CMK (cell line): ENCODE results near the gene CD36.

Experiments
- DNase-seq: peaks from one replicate; pipeline ENCODE4 v3.0.0-alpha.2; 2010; ENCODE audit warnings: low read depth

The CD36 gene

GRCh38 chr7:80703272-80703671 lies 64.8 kb downstream of the CD36 start:
- DNase-seq = no peak

GRCh38 chr7:80705130-80705781 lies 66.8 kb downstream of the CD36 start:
- no peak for DNase-seq

GRCh38 chr7:80707318-80707717 lies 68.9 kb downstream of the CD36 start:
- no peak for DNase-seq

- no peak for DNase-seq
Measured at GRCh38 chr7:80708123-80708522, 69.7 kb downstream of the CD36 start.

DNA sequence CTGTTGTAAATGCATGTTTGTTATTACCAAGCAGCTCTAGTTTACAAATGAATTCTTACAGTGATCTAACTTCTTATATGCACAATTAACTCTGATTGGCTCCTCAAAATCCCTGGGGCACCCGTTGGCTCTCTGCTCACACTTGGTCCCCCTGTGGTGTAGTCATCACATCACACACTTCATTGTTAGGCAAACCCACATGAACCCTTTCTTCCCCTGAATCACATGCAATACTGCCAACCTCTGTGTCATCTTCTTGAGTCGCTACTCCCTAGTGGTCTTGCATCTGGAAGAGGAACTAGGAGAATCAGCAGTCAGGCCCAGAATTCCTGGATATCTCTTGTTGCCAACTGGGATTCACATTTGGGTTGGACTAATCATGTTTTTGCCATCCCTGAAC lies 73.1 kb downstream of the CD36 start:
- no peak for DNase-seq

- no peak for DNase-seq
Measured at GRCh38 chr7:80719261-80719660, 80.8 kb downstream of the CD36 start.

DNA sequence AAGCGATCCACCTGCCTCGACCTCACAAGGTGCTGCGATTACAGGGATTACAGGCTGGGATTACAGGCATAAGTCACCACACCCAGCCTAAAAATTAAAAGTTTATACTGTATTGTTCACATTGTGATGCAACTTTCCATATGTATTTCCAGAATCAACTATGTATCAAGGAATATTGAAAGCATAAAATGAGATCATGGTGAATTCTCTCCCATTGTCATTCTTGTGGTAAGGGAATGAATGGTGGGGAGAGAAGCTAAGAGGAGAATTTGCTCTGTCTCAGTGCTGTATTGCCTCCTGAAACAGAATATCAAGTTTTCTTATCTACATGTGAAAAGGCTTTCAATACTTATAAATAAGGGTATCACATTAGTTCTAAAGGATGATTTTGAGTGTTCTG lies 81.7 kb downstream of the CD36 start:
- DNase-seq = no peak

- DNase-seq = no peak
Measured at GRCh38 chr7:80721883-80722615, 83.6 kb downstream of the CD36 start.

DNA sequence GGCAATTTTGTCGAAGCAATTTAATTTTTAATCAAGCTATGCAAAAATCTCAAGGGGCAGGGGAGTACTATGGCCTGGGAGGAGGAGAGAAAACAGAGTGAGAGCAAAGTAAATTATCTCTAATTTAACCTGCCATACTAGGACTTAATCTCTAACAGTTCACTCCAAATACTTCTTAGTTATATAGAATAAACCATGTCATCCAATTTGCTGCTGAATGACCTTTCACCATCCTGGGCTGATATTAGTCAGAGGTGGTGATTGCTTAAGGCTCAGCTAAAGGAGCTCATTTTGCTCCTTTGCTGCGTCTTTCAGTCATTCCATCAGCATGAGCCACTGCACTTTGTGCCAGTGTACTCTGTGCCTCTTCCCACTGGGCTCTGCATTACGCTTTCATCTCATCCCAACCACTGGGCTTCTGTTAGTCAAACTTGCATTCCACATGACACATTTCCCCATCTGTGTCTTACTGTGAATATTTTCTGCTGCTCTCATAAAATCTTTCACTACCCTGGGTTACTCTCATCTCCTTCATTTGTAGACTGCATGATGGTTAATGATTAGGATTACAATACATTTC lies 84.3 kb downstream of the CD36 start:
- no peak for DNase-seq

- DNase-seq = no peak
Measured at GRCh38 chr7:80724249-80724871, 85.9 kb downstream of the CD36 start.

DNA sequence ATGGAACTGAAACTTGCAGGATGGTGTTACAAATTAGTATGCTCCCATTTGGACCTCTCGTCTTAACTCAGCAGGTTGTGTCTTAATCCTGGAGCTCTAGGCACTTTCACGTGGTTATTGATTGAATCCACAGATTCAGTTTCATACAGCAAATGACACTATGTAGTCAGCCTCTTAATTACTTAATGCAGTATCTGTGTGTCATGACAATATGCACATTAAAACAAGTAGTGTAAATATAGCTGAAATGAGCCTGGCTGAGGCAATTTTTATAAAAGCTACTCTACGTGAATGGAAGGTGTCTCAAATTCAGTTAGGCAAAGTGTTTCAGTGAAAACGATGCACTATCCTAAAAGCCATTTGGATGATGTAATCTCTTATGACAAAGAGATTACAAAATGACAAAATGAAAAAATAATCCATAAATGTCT lies 86.8 kb downstream of the CD36 start:
- DNase-seq = no peak
